Measurements from ENCODE around the gene RNF126.
"Not testable (repeated sequence)": the region's sequence is repeated elsewhere in the genome, so short reads cannot be mapped to it uniquely, and the experiment has no call there.

DNA sequence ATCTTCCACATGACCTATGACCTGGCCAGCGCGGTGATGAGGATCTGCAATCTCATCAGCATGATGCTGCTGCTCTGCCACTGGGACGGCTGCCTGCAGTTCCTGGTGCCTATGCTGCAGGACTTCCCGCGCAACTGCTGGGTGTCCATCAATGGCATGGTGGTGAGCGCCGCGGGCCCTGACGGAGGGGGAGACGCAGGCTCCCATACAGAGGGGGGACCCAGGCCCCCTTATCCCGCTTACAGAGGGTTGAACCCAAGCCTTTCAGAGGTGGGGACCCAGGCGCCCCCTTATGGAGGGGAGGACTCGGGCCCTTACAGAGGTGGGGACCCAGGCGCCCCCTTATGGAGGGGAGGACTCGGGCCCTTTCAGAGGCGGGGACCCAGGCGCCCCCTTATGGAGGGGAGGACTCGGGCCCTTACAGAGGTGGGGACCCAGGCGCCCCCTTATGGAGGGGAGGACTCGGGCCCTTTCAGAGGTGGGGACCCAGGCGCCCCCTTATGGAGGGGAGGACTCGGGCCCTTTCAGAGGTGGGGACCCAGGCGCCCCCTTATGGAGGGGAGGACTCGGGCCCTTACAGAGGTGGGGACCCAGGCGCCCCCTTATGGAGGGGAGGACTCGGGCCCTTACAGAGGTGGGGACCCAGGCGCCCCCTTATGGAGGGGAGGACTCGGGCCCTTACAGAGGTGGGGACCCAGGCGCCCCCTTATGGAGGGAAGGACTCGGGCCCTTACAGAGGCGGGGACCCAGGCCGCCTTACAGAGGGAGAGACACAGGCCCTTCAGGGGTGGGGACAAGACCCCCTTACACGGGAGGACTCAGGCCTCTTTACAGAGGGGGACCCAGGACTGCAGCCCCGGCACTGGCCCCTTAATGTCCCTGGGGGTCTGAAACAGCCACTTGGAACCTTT, 57.7 kb downstream of the RNF126 start:
- TF ChIP-seq, protein P1, sequence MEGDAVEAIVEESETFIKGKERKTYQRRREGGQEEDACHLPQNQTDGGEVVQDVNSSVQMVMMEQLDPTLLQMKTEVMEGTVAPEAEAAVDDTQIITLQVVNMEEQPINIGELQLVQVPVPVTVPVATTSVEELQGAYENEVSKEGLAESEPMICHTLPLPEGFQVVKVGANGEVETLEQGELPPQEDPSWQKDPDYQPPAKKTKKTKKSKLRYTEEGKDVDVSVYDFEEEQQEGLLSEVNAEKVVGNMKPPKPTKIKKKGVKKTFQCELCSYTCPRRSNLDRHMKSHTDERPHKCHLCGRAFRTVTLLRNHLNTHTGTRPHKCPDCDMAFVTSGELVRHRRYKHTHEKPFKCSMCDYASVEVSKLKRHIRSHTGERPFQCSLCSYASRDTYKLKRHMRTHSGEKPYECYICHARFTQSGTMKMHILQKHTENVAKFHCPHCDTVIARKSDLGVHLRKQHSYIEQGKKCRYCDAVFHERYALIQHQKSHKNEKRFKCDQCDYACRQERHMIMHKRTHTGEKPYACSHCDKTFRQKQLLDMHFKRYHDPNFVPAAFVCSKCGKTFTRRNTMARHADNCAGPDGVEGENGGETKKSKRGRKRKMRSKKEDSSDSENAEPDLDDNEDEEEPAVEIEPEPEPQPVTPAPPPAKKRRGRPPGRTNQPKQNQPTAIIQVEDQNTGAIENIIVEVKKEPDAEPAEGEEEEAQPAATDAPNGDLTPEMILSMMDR (IDR thresholded peaks at IDR 0.05; ENCODE audit: low read length) = peak; percentile 97
- TF ChIP-seq EZH2 (IDR thresholded peaks at IDR 0.05; ENCODE audit: borderline replicate concordance, low read length) = not testable (repeated sequence)
